KMS-11 (cell line): ENCODE measurements around the gene FSHR.

Experiments
- H2AFZ ChIP-seq: fragments of 200-600 bp; sonication (generic); 2 replicates; pipeline ENCODE4 v1.6.1; 2016; ENCODE audit warnings: antibody characterized with exemption, mixed run types, low read depth
- H3K27ac ChIP-seq: fragments of 200-600 bp; sonication (generic); 2 replicates; pipeline ENCODE4 v1.6.1; 2016; ENCODE audit warnings: mild to moderate bottlenecking, mixed run types
- H3K27me3 ChIP-seq: fragments of 200-600 bp; sonication (generic); 2 replicates; pipeline ENCODE4 v1.6.1; 2017; ENCODE audit warnings: mild to moderate bottlenecking, low read depth, mixed run types, moderate library complexity; ENCODE audit not compliant: insufficient read depth
- H3K36me3 ChIP-seq: fragments of 200-600 bp; sonication (generic); 2 replicates; pipeline ENCODE4 v1.6.1; 2017; ENCODE audit warnings: mild to moderate bottlenecking, mixed run types; ENCODE audit not compliant: insufficient read depth
- H3K4me1 ChIP-seq: fragments of 200-600 bp; sonication (generic); 2 replicates; pipeline ENCODE4 v1.6.1; 2016; ENCODE audit warnings: mild to moderate bottlenecking, low read depth, mixed run types; ENCODE audit not compliant: poor library complexity, severe bottlenecking
- H3K4me2 ChIP-seq: fragments of 200-600 bp; sonication (generic); 2 replicates; pipeline ENCODE4 v1.7.0; 2016; ENCODE audit warnings: mild to moderate bottlenecking, mixed run types
- H3K4me3 ChIP-seq: fragments of 200-600 bp; sonication (generic); IDR thresholded peaks from 2 replicates; pipeline ENCODE4 v1.6.1; 2017; ENCODE audit warnings: low read depth, low read length, mixed read lengths; ENCODE audit not compliant: insufficient read depth
- H3K79me2 ChIP-seq: fragments of 200-600 bp; sonication (generic); 2 replicates; pipeline ENCODE4 v1.6.1; 2016; ENCODE audit warnings: low read depth, mixed run types; ENCODE audit not compliant: insufficient read depth
- H3K9ac ChIP-seq: fragments of 200-600 bp; sonication (generic); 2 replicates; pipeline ENCODE4 v1.6.1; 2016; ENCODE audit warnings: mild to moderate bottlenecking, mixed run types
- H4K20me1 ChIP-seq: fragments of 200-600 bp; sonication (generic); 2 replicates; pipeline ENCODE4 v1.6.1; 2016; ENCODE audit warnings: mild to moderate bottlenecking, mixed run types; ENCODE audit not compliant: insufficient read depth
- CTCF ChIP-seq: fragments of 200-600 bp; sonication (generic); conservative IDR thresholded peaks from 2 replicates; pipeline ENCODE4 v1.6.1; 2017; ENCODE audit warnings: low read depth, mild to moderate bottlenecking, antibody characterized with exemption, low read length, moderate library complexity, mixed read lengths

FSHR gene

GRCh38 chr2:48983551-48983950 is 170.8 kb downstream of the FSHR start:
- Histone ChIP-seq H3K4me1 (no peaks in the 10 kb centered on the region), H3K79me2 (no peaks in the 10 kb centered on the region), H3K27me3 (no peaks in the 10 kb centered on the region), H3K9ac (no peak overlapping the region), H3K36me3 (no peaks in the 10 kb centered on the region), H2AFZ (no peak overlapping the region), H3K4me2 (no peak overlapping the region), H4K20me1 (no peaks in the 10 kb centered on the region), H3K4me3 (no peak overlapping the region), H3K27ac (no peak overlapping the region)
- TF ChIP-seq CTCF, result no peak

DNA sequence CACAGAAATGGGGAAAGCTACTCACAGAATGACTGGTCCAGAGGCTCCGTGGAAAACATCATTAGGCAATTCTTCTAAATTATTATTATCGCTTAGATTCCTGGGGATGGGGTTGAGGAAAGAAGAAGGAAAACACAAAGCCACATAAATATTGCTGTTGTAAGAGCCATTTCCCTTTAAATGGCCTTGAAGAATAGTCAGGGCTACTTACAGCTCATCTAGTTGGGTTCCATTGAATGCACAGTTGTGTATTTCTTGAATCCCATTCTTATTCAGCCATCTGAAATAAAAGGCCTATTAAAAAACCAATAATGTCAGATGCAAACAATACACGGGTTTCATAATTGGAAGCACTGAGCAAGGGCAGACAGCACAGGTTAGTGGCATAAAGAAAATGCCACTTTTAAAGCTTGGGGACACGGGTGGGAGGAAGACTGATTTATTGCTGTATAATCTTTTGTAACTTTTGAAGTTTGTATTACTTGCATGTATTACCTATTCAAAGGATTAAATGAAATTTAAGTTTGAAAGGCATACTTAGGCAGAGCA is 171.4 kb downstream of the FSHR start:
- Histone ChIP-seq H3K4me3 (no peak overlapping the region), H4K20me1 (no peaks in the 10 kb centered on the region)
- TF ChIP-seq CTCF, result no peak

DNA sequence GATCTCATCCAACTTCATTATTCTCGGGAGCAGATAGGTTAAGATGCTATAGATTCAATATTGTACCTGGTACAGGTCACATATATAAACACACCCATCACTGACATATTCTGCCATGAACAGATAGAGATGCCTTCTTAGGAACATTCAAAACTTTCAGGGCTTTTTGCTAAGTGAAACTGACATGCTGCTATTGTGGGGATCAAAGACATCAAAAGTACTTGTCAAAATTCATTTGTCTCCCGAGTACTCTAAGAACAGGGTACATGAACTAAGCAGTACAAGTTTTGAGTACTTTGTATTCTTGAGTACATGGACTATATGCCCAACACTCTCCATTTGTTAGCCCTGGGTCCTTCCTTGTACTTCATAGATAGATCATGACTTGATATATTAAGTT is 173.5 kb downstream of the FSHR start:
- Histone ChIP-seq H4K20me1 (no peaks in the 10 kb centered on the region), H3K4me1 (no peaks in the 10 kb centered on the region), H3K4me3 (no peak overlapping the region), H3K79me2 (no peaks in the 10 kb centered on the region), H3K27me3 (no peaks in the 10 kb centered on the region), H3K9ac (no peak overlapping the region), H3K36me3 (no peaks in the 10 kb centered on the region), H3K27ac (no peak overlapping the region), H2AFZ (no peak overlapping the region), H3K4me2 (no peak overlapping the region)
- no peak for TF ChIP-seq CTCF

More for the DNA sequence above, 171.4 kb downstream of the FSHR start:
- Histone ChIP-seq H3K36me3 (no peaks in the 10 kb centered on the region), H2AFZ (no peak overlapping the region), H3K9ac (no peak overlapping the region), H3K4me2 (no peak overlapping the region), H3K4me1 (no peaks in the 10 kb centered on the region), H3K27ac (no peak overlapping the region), H3K79me2 (no peaks in the 10 kb centered on the region), H3K27me3 (no peaks in the 10 kb centered on the region)

DNA sequence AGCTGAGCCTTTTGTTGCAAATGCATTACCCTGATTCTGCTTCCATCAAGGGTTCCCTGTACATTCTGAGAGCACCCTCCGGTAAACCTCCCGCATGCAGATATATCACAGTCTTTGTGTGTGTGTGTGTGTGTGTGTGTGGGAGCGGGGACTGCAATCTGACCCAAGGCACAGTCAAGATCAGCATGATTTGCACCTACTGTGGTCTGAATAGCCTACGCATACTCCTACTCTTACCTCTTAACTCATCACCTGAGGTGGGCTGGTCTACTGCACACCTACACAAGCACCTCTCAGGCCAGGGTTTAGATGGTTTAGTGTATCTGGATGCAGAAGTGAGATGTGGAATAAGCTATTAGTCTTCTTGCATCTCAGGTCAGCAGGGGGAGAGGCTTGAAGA is 174.6 kb downstream of the FSHR start:
- Histone ChIP-seq H4K20me1 (no peaks in the 10 kb centered on the region), H3K9ac (no peak overlapping the region)
- TF ChIP-seq CTCF, result no peak

DNA sequence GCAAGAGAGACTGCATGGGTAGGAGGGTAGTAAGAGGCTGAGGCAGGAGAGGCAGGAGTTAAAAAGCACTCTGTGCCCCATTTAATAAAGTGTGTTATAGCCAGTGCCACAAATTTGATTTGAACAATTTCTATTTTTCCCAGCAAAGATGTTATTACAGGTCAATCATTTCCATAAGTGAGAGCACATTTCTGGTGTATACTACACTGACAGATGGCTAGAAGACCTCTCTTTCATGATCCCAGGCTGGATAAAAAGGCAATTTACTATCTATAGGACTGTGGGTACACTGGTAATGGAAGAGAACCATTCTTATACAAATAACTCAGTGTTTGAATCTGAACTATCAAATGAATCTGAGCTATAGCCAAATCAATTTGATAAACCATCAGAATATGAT is 176.2 kb downstream of the FSHR start:
- Histone ChIP-seq H3K4me2 (no peak overlapping the region), H3K36me3 (no peaks in the 10 kb centered on the region), H3K4me1 (no peaks in the 10 kb centered on the region), H3K4me3 (no peak overlapping the region), H3K27me3 (no peaks in the 10 kb centered on the region), H2AFZ (no peak overlapping the region), H4K20me1 (no peaks in the 10 kb centered on the region), H3K79me2 (no peaks in the 10 kb centered on the region), H3K27ac (no peak overlapping the region), H3K9ac (no peak overlapping the region)
- TF ChIP-seq CTCF, result no peak

More for the DNA sequence above, 174.6 kb downstream of the FSHR start:
- no peak overlapping the region for H3K27ac ChIP-seq
- H3K27me3 ChIP-seq, result no peaks in the 10 kb centered on the region
- H3K36me3 ChIP-seq, result no peaks in the 10 kb centered on the region
- H3K4me3 ChIP-seq, result no peak overlapping the region
- H3K79me2 ChIP-seq, result no peaks in the 10 kb centered on the region
- H3K4me2 ChIP-seq, result no peak overlapping the region
- H3K4me1 ChIP-seq, result no peaks in the 10 kb centered on the region
- no peak overlapping the region for H2AFZ ChIP-seq
